GM21423 (cell line): ENCODE results near the gene HP1BP3.

Experiments
- ATAC-seq: cut with Tn5 transposase; IDR thresholded peaks from one replicate; pipeline ENCODE4 v1.9.1; 2021; ENCODE audit warnings: mild to moderate bottlenecking, moderate library complexity; ENCODE audit not compliant: unreplicated experiment

Gene HP1BP3

DNA sequence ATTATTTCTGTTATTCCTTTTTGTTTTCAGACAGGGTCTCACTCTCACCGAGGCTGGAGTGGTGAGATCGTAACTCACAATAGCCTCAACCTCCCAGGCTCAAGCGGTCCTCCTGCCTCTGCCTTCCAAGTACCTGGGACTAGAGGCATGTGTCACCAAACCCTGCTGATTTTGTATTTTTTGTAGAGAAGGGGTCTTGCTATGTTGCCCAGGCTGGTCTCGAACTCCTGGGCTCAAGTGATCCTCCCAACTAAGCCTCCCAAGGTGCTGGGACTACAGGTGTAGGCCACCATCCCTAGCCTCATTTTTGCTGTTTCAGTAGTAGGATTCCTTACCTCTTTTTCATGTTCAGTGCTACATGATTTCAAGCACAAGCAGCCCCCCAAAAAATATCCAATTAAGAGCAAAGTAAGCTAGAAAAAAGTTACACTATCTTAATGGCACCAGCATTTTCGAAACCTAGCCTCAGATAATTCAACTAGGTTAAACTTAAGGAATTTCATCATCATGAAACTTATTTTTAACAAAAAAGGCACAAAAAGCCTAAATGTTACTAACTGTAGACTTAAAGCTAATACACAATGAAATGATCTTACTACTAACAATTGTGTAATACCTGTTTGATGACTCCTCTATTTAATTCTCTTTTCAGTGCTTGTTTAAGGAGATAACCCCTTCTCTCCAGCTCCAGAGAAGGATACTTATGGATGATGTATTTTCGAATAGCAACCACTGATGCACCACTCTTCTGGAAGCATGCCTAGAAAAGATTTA lies 16.6 kb downstream of the HP1BP3 start:
- no peak for ATAC-seq

DNA sequence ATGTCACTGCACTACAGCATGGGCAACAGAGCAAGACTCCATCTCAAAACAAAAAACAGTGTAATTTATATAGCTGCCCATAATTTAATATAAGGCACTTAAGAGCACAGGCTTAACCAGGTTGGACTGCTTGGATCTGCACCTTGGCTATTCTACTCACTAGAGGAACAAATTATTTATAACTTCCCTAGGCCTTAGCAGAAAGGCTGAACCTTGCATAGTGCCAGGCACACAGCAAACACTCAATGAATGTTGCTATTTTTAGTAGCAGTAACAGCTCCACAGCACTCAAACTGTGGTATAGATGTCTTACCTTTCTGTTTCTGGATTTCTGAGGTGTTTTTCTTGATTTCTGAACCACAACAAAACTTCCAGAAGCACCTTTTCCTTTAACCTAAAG lies 19.8 kb downstream of the HP1BP3 start:
- no peak for ATAC-seq

DNA sequence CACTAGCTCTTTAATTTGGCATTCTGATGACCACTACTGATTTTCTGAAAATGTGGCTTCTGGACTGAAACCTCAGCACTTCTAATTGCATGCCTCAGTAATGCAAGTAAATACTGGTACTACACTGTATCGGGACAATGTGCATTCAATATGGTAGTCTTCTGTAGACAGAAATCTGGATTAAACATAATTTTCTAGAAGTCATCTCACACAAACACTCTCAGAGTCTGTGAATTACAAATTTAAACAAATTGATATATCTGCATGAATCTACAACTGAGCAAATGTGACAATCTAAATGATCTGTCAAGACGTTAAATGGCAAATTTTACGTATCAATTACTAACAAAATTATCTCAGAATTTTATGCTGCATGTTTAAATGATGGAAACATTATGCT lies 23.7 kb downstream of the HP1BP3 start:
- no peak for ATAC-seq

DNA sequence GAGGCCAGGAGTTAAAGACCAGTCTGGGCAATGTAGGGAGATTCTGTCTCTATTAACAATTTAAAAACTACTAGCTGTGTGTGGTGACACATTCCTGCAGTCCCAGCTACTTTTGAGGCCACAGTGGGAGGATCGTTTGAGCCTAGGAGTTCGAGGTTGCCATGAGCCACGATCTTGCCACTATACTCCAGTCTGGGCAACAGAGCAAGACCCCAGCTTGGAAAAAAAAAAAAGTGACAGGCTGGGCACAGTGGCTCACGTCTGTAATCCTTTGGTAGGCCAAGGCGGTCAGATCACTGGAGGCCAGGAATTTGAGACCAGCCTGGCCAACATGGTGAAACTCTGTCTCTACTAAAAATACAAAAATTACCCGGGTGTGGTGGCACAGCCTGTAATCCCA lies 26.8 kb downstream of the HP1BP3 start:
- ATAC-seq, result no peak

DNA sequence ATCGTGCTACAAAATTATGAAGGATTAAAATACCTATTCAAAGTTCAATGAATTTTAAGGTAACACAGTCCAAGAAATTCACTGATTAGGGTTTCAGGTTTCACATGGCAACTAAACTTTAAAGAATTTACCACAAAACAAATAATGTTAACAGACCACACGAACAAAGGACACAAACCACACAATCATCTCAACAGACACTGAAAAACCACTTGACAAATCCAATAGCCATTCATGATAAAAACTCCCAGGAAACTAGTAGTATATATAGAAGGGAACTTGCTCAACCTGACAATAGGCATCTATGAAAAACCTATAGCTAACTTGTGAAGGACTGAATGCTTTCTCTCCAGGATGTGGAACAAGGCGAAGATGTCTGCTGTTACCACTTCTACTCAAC lies 33.5 kb downstream of the HP1BP3 start:
- no peak for ATAC-seq

DNA sequence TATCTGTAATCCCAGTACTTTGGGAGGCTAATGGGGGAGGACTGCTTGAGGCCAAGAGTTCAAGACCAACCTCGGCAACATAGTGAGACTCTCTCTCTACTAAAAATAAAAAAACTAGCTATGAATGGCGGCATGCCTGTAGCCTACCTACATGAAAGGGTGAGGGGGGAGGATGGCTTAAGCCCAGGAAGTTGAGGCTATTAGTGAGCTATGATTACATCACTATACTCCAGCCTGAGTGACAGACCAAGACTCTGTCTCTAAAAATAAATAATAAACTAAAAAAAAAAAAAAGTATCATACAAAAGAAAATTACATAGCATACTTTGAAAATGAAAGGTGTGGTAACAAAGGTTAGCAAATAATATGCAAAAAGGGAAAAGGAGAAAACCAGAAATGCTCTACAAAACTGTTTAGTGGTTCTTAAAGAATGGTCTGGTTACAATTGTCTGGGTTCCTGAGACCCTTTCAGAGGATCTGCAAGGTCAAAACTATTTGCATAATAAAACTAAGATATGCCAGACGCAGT lies 35.6 kb downstream of the HP1BP3 start:
- ATAC-seq, result no peak

DNA sequence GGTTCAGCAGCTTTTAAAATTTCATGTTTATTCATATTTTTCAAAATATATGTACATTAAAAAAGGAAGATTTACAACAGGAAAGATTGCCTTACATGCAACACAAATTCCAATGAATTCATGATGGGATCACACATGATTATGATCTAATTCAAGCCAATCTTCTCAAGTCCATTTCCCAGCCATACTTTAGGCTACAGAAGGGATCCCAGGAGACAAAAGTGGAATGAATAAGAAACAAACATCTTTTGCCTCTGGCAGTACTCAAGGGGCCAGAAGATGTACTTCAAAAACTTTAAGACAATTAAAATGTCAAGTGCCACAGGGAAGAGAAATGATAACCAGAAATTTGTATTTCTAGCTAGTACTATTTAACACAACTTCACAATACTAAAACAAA lies 44.4 kb downstream of the HP1BP3 start:
- ATAC-seq, result no peak

DNA sequence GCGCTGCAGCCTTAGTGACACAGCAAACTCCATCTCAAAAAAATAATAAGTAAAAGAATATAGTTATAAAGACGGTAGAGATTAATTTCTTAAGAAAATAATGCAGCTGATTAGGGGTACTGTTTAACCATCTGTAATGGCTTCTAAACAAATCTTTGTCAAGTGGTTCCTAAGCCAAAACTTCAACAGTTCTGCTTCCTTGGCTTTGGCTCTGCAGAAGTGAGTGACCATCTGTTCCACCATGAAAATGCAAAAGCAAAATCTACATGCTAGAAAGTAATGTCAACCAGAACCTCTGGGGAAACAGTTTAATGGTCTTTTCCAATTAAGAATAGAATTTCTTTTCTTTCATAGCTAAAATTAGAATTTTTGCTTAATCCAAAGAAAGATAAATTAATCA lies 46.3 kb downstream of the HP1BP3 start:
- ATAC-seq, result no peak

DNA sequence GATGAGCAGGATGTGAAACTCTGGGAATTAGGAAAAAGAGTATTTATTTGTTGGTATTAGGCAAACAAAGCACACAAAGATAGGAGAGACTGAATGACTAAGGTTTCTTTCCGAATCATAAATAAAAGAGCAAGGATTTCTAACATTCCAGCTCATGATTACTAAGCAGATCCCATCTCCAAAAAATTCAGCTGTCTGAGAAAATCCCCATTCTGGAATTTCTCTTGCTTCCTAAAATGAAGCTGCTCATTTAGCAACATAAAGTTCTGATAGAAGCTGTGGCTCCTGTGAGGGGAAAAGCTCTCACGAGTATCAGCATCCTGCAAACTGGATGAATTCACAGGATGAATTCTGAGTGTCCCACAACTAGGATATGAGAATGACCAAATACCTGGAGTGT lies 47.9 kb downstream of the HP1BP3 start:
- no peak for ATAC-seq

DNA sequence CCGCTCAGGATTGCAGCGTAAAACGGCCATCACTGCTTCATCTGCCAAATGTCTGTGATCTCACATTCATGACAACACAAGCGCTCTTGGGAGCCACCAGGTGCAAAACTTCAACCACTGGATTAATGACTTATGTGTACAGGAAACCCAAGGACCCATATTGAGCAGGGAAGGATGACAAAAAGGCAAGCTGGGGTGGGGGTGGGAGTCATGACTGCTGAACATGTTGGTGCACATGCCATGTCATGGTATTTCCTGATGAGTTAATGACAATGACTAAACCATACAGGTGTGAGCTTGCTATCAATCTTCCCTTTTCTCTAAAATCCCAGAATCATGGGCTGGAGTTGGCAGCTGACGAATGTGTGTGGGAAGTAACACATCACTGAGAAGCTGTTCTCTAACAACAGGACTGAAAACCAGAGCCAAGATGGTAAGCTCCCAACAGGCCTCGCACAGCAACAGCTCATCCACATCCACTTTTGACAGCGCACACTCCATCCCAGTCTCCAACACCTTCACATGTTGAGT lies 51.5 kb downstream of the HP1BP3 start:
- no peak for ATAC-seq

DNA sequence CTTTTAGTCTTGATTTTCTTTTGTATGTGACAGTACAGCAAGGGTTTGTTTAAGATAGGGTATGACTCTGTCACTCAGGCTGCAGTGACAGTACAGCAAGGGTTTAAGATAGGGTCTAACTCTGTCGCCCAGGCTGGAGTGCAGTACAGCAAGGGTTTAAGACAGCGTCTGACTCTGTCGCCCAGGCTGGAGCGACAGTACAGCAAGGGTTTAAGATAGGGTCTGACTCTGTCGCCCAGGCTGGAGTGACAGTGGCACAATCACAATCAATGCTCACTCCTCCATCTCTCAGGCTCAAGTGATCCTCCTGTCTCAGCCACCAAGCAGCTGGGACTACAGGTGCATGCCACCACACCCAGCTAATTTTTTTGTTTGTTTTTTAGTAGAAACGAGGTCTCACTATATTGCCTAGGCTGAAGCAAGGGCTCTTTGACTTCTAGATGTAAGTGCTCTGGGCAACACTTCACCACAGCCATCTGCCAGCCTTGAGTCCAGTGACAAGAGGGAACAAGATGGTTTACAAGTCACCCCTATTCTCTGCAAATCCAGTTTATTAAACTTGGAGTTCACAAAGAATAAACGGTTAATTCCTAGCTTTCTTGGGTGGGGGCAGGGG lies 53.6 kb downstream of the HP1BP3 start:
- no peak for ATAC-seq

DNA sequence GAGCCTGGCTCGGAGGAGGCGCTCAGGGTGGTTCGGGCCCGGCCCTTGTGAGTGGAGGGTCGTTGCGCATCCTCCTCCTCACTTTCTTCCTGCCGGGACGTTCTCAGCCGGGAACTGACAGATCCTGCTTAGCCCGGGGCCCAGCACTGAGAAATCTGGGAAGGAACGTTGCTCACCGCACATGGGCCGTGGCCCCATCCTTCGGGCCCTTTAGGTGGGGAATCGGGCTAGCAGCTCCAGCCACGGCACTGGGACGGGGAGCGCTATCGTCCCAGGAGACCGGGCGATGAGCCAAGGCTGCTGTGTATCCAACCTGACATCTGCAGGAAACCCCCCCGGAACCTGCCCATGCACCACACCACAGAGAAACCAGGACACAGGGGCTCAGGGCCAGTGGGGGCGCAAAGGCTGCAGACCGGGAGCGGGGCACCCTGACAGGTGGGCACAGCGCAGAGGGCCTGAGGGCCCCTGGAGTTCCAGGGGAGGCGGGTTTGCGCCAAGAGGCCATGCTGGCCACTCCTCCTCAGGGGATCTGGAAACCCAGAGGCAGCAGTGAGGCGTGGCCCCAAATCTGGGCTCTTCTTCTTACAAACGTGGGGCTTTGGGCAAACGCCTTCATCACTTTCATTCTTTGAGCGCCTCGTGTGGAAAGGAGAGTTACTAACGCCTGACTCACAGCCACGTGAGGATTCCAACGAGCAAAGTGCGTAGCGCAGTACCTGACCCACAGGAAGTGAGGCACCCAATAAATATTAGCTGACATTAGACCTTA lies 54.3 kb downstream of the HP1BP3 start, which contains the start of gene SH2D5:
TSS of gene SH2D5 (minus strand) at position 116 of the 772 bp plus-strand sequence. CDS start 4,659 bp downstream, outside the sequence.
- peak; percentile 60 for ATAC-seq

DNA sequence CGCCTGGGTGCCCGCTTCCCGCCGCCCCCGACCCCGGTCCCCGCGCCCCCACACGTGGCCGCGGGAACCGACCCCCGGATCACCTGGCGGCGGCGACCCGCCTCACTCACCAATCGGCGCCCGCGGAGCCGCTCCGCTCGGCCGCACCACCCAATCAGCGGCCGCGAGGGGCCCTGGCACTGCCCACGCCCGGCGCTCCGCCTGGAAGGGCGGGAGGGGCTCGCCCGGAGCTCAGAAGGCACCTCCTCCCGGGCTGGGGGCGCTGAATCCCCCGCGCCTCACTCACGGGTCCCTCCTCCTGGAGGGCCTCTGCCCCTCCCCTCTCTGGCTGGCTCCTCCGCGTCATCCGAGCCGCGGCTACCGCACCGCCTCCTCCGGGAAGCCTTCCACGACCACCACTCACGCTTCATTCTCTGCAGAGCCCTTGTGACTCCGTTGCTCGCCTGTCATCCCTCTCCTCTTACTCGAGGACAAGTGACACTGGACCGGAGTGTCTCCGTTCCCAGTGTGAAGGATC lies 55.0 kb downstream of the HP1BP3 start:
- peak; percentile 62 for ATAC-seq

DNA sequence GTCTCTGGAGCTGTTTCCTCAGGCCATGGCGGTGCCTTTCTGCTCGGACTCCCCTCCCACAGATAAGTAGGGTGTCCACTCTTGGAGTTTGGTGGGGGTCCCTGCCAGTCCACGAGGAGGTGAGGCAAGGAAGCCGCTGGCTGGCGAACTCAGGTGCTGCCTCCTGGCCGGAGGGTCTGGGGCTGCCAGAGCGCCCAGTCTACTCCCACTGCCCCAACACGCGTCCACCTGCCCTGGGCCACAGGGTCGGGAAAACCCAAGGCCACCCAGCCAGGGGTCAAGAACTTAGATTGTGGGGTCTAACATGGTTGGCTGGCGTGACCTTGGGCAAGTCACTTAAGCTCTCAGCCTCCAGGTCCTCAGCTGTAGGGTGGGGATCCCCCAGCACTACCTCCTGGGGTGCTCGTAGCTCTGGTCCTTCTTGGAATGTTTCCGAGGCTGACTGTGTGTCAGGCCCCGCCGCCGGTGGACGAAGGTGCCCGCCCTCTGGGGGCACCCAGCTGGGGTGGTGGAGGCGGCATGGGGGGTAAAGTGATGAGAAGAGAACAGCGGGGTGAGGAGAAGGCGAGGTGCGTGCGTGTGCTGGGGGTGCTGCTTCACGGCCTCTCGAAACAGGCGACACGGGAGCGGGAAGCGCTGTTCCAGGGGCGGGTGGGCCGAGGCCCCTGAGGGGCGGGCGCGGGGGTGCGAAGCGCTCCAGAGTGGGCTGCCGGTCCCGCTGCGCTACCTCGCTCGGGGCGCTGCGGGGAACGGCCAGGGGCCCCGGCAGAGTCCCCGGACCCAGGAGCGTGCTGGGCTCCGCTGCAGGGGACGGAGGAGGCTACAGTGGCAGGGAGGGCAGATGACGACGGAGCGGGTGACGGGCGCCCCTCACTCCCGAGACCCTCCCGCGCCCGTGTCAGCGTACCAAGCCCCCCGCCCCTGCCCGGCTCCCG lies 55.8 kb downstream of the HP1BP3 start:
- peak; percentile 1 for ATAC-seq

DNA sequence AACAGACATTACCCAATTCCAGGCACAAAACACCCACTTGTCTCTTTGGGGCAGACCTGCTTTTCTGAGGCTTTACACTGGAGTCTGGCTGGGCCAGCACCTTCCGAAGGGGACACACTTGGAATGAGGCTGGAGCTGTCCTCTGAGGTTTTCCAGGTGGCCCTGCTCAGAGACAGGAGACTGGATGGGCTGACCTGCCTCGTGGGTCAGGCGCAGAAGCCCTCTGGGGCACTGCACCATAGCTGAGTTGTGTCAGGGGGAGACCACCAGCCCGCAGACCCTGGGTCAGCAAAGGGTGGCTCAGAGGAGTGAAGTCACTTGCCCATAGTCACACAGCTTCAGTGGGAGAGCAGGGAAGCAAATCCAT lies 56.4 kb downstream of the HP1BP3 start:
- ATAC-seq, result no peak

DNA sequence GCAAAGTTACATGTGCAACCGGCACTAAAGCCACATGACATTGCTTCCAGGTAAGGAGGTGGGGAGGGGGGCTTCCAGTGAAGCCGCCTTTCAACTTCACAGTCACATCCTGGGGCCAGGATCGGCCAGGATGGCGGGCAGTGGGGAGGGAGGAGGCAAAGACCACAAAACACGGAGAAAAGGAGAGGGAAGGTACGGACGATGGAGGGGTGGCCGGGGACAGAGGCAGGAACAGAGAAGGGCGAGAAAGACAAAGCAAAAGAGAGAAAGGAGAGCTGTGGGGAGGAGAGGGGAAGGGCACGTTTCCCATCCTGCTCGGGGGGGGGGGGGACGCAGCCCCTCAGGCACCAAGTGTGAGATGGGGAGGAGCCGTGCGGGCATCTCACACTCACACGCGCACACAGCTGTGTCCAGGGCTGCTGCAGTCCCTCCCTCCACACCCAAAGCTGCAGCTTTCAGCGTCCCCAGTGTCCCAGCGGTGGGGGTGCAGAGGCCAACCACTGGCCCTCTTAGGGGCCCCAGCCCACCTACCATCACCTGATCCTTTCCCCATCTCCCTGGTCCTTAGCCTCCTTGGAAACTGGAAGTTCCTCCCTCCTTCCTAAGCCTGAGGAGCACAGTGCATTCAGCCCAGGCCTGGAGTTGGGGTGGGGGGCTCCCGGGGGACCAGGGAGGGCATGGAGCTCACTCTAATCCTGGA lies 57.0 kb downstream of the HP1BP3 start:
- no peak for ATAC-seq

DNA sequence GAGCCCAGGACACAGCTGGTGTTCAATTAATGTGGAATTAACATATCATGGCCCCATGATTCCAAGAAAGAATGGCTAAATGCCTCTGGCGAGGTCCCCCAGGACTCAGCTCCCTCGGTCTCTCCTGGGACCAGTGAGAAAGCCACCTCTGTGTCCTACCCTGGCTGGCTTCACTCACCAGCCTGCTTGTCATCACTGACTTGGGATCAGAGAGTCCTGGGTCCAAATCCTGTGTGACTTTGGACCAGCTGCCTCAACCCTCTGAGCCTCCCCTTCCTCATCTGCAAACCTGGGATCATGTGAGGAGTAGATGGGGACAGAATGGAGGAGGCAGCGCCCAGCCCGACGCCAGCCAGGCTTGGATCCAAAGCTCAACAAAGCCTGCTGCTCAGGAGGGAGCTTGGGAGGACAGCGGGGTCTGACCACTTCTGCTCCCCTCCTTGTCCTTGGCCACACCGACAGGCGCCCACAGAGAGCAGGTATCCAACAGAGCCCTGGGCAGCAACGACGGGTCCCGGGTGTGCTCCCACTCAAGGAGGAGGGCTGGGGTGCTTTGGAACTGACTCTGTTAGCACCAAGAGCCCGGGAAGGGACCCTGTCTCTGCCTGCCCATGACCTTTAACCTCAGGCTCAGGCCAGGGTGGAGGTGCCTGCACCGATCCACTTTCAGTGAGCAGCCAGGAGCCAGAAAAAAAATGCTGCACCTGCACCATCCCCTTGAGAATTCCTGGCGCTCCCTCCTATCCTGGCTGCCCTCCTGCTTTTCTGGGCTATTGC lies 57.8 kb downstream of the HP1BP3 start:
- no peak for ATAC-seq

DNA sequence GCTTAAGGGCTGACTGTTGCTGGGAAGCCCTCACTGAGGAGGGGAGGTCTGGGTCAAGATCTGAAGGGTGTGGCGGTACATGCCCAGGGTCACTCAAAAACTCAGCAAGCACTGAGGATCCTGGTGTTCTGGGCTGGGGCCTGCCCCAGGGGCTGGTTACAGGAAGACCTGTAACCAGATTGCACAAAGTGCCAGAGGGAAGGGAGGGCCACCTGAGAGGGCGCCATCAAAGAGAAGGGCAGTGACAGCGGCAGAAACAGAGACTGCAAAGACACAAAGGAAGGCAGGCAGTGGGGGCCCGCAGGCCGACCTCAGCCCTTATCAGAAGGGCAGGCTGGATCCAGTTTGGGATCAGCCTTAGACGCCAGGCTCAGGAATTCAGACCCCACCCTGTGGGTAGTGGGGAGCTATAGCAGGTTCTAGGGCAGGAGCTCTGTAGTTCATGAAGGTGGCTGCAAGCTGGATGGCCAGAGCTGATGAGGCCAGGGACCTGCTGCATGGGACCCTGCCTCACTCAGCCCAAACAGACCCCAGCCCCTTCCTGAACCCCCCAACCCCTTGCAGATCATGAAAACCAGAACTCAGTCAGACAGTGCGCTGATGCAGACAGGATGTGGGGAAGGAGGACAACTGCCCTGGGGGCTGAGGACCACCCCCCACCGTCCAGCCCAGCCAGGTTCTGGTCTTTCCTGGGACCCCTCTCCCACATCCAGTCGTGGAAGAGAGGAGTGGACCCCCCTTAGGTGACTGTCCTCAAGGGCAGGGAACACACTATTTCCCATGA lies 58.5 kb downstream of the HP1BP3 start:
- ATAC-seq, result no peak
